DND-41 (cell line): ENCODE measurements around the gene DUSP7.

Experiments
- ATAC-seq: fragments of 200-7000 bp; cut with Tn5 transposase; 3 replicates; pipeline ENCODE4 v1.9.1; 2021; ENCODE audit warnings: low read depth; ENCODE audit not compliant: insufficient read depth
- DNase-seq: peaks from one replicate; pipeline ENCODE4 v3.0.0-alpha.2; 2020
- H2AFZ ChIP-seq: 2 replicates; pipeline ENCODE4 v1.6.0; 2012; ENCODE audit warnings: low read depth, low read length
- H3K27ac ChIP-seq: 2 replicates; pipeline ENCODE4 v1.5.1; 2012; ENCODE audit warnings: low read length, inconsistent platforms
- H3K27me3 ChIP-seq: fragments of 200-600 bp; sonication (generic); 2 replicates; pipeline ENCODE4 v1.6.0; 2012; ENCODE audit warnings: low read length, mild to moderate bottlenecking, inconsistent platforms; ENCODE audit not compliant: insufficient read depth, poor library complexity
- H3K36me3 ChIP-seq: 2 replicates; pipeline ENCODE4 v1.5.1; 2012; ENCODE audit warnings: low read length, inconsistent platforms; ENCODE audit not compliant: insufficient read depth
- H3K4me1 ChIP-seq: 2 replicates; pipeline ENCODE4 v1.5.1; 2012; ENCODE audit warnings: mild to moderate bottlenecking, low read length; ENCODE audit not compliant: insufficient read depth
- H3K4me2 ChIP-seq: 2 replicates; pipeline ENCODE4 v1.6.0; 2012; ENCODE audit warnings: mild to moderate bottlenecking, moderate library complexity, low read length, inconsistent platforms; ENCODE audit not compliant: insufficient read depth
- H3K4me3 ChIP-seq, 2 experiments: fragments of 200-600 bp in 1 of 2; shearing (Covaris generic) in 1 of 2; 2 replicates each; pipeline ENCODE4 v1.5.1; 2012 to 2016; ENCODE audit warnings: inconsistent platforms in 2 of 2, low read length in 2 of 2, mild to moderate bottlenecking in 2 of 2, low read depth in 1 of 2, moderate library complexity in 1 of 2
- H3K79me2 ChIP-seq: 2 replicates; pipeline ENCODE4 v1.6.0; 2012; ENCODE audit warnings: low read length, inconsistent platforms; ENCODE audit not compliant: insufficient read depth
- H3K9ac ChIP-seq: 2 replicates; pipeline ENCODE4 v1.6.0; 2012; ENCODE audit warnings: low read depth, mild to moderate bottlenecking, inconsistent platforms, low read length, moderate library complexity
- H3K9me3 ChIP-seq: 2 replicates; pipeline ENCODE4 v1.5.1; 2012; ENCODE audit warnings: low read length, moderate library complexity, mild to moderate bottlenecking, inconsistent platforms; ENCODE audit not compliant: insufficient read depth, severe bottlenecking
- H4K20me1 ChIP-seq: 2 replicates; pipeline ENCODE4 v1.6.0; 2012; ENCODE audit warnings: low read length; ENCODE audit not compliant: insufficient read depth
- EZH2 ChIP-seq: IDR thresholded peaks from 3 replicates; pipeline ENCODE4 v1.6.1; 2012; ENCODE audit warnings: borderline replicate concordance, low read depth, mild to moderate bottlenecking, moderate library complexity, low read length, inconsistent platforms; ENCODE audit not compliant: severe bottlenecking
- TF ChIP-seq, protein P1 (sequence below): IDR thresholded peaks from 2 replicates; pipeline ENCODE4 v1.5.1; 2012; ENCODE audit warnings: borderline replicate concordance, low read length, moderate library complexity, mild to moderate bottlenecking; ENCODE audit not compliant: poor library complexity, severe bottlenecking; ENCODE audit errors: extremely low read depth

DUSP7 gene

DNA sequence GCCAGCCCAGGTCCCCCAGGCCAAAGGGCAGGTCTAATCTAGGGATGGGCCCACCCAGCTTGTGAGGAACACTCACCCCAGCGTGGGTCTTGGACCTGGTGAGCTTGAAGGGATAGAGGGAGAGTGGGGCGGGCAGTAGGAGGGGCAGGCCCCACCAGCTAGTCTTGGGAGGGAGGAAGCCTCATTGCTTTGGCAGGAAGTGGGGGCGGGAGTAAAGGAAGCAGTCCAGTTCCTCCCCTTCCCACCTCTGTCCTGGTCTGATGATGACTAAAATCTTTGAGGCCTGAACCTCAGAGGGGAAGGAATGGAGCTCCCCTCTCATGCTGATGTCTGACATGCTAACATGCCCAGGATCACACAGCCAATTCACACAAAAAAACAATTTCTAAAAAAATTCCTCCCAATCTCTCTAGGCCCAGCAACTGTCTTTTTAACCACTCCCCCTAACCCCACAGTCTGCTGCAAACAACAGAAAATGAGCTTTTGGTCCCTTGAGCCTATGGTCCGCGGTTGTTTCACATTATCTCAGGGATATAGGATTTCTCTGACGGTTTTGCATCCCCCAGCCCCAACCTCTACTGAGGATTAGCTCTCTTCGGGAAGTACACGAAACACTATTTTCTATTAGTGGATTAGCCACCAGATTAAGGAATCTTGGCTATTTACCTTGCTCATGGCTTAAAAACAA, 30.7 kb upstream of the DUSP7 start:
- no peak overlapping the region; the same call in 1 of the 2 replicates for H3K9ac ChIP-seq
- peaks cover 8% of the 10 kb centered on the region for H3K4me1 ChIP-seq
- no peak overlapping the region for H2AFZ ChIP-seq
- no peaks in the 10 kb centered on the region for H3K79me2 ChIP-seq
- TF ChIP-seq EZH2, result no peak
- TF ChIP-seq, protein P1, sequence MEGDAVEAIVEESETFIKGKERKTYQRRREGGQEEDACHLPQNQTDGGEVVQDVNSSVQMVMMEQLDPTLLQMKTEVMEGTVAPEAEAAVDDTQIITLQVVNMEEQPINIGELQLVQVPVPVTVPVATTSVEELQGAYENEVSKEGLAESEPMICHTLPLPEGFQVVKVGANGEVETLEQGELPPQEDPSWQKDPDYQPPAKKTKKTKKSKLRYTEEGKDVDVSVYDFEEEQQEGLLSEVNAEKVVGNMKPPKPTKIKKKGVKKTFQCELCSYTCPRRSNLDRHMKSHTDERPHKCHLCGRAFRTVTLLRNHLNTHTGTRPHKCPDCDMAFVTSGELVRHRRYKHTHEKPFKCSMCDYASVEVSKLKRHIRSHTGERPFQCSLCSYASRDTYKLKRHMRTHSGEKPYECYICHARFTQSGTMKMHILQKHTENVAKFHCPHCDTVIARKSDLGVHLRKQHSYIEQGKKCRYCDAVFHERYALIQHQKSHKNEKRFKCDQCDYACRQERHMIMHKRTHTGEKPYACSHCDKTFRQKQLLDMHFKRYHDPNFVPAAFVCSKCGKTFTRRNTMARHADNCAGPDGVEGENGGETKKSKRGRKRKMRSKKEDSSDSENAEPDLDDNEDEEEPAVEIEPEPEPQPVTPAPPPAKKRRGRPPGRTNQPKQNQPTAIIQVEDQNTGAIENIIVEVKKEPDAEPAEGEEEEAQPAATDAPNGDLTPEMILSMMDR, result no peak
- peaks cover 58% of the 10 kb centered on the region for H3K36me3 ChIP-seq
- peak overlapping the region; percentile 51 for H3K27ac ChIP-seq
- H4K20me1 ChIP-seq, result peaks cover 17% of the 10 kb centered on the region; the same call in 1 of the 2 replicates
- no peaks in the 10 kb centered on the region for H3K27me3 ChIP-seq
- ATAC-seq, result peak; percentile 70
- peak; percentile 38 for DNase-seq
- no peak overlapping the region for H3K4me2 ChIP-seq
- H3K9me3 ChIP-seq, result no peaks in the 10 kb centered on the region
- no peak overlapping the region for H3K4me3 ChIP-seq

DNA sequence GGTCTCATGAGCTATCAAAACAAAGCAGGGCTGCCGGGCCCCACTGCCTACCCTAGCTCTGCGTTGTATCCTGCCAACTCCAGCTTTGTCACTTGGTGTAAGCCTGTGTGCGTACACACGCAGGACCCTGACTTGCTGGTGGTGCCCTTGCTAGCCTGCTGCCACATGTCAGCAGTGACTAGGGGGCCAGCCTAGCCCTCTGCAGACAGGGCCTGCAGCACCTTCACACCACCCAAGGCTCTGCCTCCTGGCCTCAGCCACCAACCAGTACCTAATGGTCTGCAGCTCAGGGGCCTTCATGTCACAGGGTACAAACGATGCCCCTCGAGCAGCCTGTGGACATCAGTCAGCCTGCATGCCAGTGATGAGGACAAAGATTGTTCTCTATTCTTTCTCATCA, 30.1 kb upstream of the DUSP7 start:
- Histone ChIP-seq H3K27ac (peak overlapping the region; percentile 51; the same call in 1 of the 2 replicates), H3K4me3 (no peak overlapping the region), H3K9ac (no peak overlapping the region), H3K4me2 (no peak overlapping the region), H3K4me1 (peaks cover 8% of the 10 kb centered on the region), H3K36me3 (peaks cover 56% of the 10 kb centered on the region), H2AFZ (no peak overlapping the region), H3K27me3 (no peaks in the 10 kb centered on the region), H3K79me2 (no peaks in the 10 kb centered on the region), H4K20me1 (peaks cover 17% of the 10 kb centered on the region; the same call in 1 of the 2 replicates), H3K9me3 (no peaks in the 10 kb centered on the region)
- DNase-seq (no peak), ATAC-seq (no peak)
- TF ChIP-seq, protein P1, result no peak
- no peak for TF ChIP-seq EZH2

DNA sequence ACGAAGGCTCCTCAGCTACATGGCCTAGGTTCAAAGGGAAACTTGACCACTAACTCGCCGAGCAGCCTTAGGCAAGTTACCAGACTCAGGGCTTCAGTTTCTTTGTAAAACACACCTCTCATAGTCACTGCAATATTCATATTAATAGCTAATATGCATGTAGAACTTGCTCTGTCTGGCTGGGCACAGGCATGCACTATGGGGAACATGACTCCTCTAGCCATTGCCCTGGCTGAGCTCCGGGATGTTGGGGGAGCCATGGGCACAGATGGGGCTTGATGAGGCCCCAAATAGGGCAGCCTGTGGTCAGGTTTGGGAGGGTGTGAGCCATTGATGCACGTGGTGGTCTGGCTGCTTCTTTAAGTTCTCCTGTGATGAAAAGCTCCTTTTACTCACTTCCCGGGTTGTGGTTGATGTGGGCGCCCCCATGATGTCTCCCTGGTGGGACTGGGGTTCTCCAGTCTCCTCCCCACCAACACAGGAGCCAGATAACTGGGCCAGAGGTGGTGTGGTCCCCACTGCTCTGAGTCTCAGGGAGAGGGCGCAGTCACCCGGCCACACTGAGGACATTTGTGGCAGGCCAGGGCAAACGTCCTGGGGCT, 29.4 kb upstream of the DUSP7 start:
- no peak for DNase-seq
- Histone ChIP-seq H3K9ac (no peak overlapping the region), H3K36me3 (peaks cover 60% of the 10 kb centered on the region), H3K4me2 (no peak overlapping the region), H3K4me1 (peaks cover 8% of the 10 kb centered on the region), H3K9me3 (no peaks in the 10 kb centered on the region), H2AFZ (no peak overlapping the region), H3K27me3 (no peaks in the 10 kb centered on the region), H4K20me1 (peaks cover 17% of the 10 kb centered on the region; the same call in 1 of the 2 replicates), H3K79me2 (no peaks in the 10 kb centered on the region), H3K27ac (no peak overlapping the region), H3K4me3 (no peak overlapping the region)
- ATAC-seq, result no peak
- TF ChIP-seq EZH2, result no peak

DNA sequence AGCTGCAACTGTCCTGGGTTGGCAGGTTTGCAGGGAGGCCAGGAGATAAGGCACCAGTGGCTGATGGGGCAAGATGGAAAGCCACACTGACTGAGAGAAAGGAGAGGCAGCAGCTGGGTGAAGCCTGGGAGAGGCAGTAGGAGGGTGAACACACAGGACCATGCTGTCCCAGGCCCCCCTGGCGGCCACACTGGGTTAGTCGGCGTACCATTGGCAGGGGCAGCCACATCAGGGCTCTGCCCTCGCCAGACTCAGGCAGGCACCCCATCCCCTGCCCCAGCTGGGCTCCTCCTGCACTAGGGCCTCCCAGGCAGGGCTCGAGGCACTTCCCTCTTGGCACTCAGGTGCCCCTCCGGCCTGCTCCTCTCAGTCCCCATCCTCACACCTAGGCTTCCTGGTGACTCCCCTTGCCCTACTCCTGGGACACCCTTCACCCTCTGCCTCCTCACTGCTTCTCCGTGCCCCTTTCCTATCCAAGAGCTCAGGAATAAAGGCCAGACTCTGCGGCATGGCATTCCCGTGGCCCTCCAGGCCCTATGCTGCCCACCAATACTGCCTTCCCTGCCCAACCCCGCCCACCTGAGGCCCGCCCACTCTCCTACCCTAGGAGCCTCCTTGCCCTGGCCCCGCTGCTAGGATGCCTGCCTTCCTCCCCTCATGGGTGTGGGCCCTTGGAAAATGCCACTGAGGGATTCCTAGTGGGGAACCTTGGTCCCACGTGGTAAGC, 28.7 kb upstream of the DUSP7 start:
- ATAC-seq, result no peak
- H3K4me1 ChIP-seq, result peaks cover 8% of the 10 kb centered on the region
- no peak overlapping the region for H3K4me2 ChIP-seq
- H3K9ac ChIP-seq, result no peak overlapping the region
- H2AFZ ChIP-seq, result no peak overlapping the region
- peaks cover 20% of the 10 kb centered on the region for H4K20me1 ChIP-seq
- no peaks in the 10 kb centered on the region for H3K27me3 ChIP-seq
- no peaks in the 10 kb centered on the region for H3K79me2 ChIP-seq
- no peak overlapping the region for H3K27ac ChIP-seq
- peaks cover 63% of the 10 kb centered on the region for H3K36me3 ChIP-seq
- no peak for TF ChIP-seq EZH2
- TF ChIP-seq, protein P1, result no peak
- no peak overlapping the region for H3K4me3 ChIP-seq
- DNase-seq, result no peak
- H3K9me3 ChIP-seq, result no peaks in the 10 kb centered on the region
